HCT116 (cell line): Measurements from ENCODE around the gene PCDH9. TPM values are rescaled to one million over a fixed set of nuclear protein-coding genes. Genes with fewer than 3 reads are reported as not detected.

Experiments used
- ATAC-seq: fragments of 200-7000 bp; cut with Tn5 transposase; 2 replicates; pipeline ENCODE4 v1.9.1; 2020; ENCODE audit warnings: mild to moderate bottlenecking, moderate library complexity
- BruUV-seq: library from RNA; stranded (reverse); fragments of 400-500 nt; replicated peaks from 2 replicates; lab custom pipeline; 2021; lab: Mats Ljungman, UMichigan
- CTCF ChIA-PET: fragments of 300-600 bp; sonication (Branson Sonifier 250); formaldehyde crosslinking; loops from one replicate; lab custom pipeline; 2021; ENCODE audit warnings: antibody characterized with exemption; lab: Charles Lee
- POLR2A ChIA-PET: fragments of 300-600, 350-600 bp; sonication (Branson Sonifier 250); formaldehyde crosslinking; loops from one replicate; lab custom pipeline; 2021; ENCODE audit warnings: antibody characterized with exemption; lab: Charles Lee
- RAD21 ChIA-PET, 2 experiments: fragments of 300-600 bp; sonication (Branson Sonifier 250); formaldehyde crosslinking; loops; one replicate each; lab custom pipeline; 2023; ENCODE audit warnings: low total read pairs in 2 of 2; ENCODE audit not compliant: uncharacterized antibody in 2 of 2, unreplicated experiment in 2 of 2, low non-redundant PET in 1 of 2; lab: Charles Lee
- DNase-seq: peaks from one replicate; pipeline ENCODE4 v3.0.0-alpha.2; 2010; ENCODE audit warnings: low read depth, low spot score
- H2AFZ ChIP-seq: fragments of 200-600 bp; shearing (Covaris generic), sonication (generic); 2 replicates; pipeline ENCODE4 v1.6.1; 2017; ENCODE audit warnings: low read depth, mixed run types, mixed read lengths, antibody characterized with exemption, low read length; ENCODE audit not compliant: poor library complexity, severe bottlenecking
- H3K27ac ChIP-seq: 2 replicates; pipeline ENCODE4 v1.5.1; 2012; ENCODE audit warnings: low read depth, low read length
- H3K27me3 ChIP-seq: fragments of 200-600 bp; sonication (generic); 2 replicates; pipeline ENCODE4 v1.6.1; 2016; ENCODE audit warnings: mixed run types, low read length, mixed read lengths; ENCODE audit not compliant: insufficient read depth
- H3K36me3 ChIP-seq, 2 experiments: fragments of 200-500 bp in 1 of 2; fragments of 200-600 bp in 1 of 2; sonication (Bioruptor generic) in 1 of 2; sonication (generic) in 1 of 2; 2 replicates each; pipeline versions ENCODE4 v1.5.1 to v1.6.1; 2014 to 2016; ENCODE audit warnings: low read length in 2 of 2, inconsistent platforms in 1 of 2, mixed read lengths in 1 of 2, mixed run types in 1 of 2; ENCODE audit not compliant: insufficient read depth in 2 of 2, control insufficient read depth in 1 of 2
- H3K4me1 ChIP-seq, 2 experiments: fragments of 200-600 bp in 1 of 2; sonication (generic) in 1 of 2; 2 replicates each; pipeline versions ENCODE4 v1.5.1 to v1.6.1; 2012 to 2017; ENCODE audit warnings: low read length in 2 of 2, inconsistent platforms in 1 of 2, mild to moderate bottlenecking in 1 of 2, mixed read lengths in 1 of 2, mixed run types in 1 of 2, moderate library complexity in 1 of 2; ENCODE audit not compliant: insufficient read depth in 2 of 2, control insufficient read depth in 1 of 2
- H3K4me2 ChIP-seq: fragments of 200-600 bp; sonication (generic); 2 replicates; pipeline ENCODE4 v1.6.1; 2017; ENCODE audit warnings: mixed run types, low read length, mixed read lengths
- H3K4me3 ChIP-seq, 2 experiments: fragments of 200-600 bp in 1 of 2; sonication (generic) in 1 of 2; replicated peaks in 1 of 2; 2 replicates each; pipeline ENCODE4 v1.5.1; 2011 to 2016; ENCODE audit warnings: low read length in 2 of 2, control low read depth in 1 of 2, low read depth in 1 of 2, mild to moderate bottlenecking in 1 of 2, mixed read lengths in 1 of 2, mixed run types in 1 of 2
- H3K79me2 ChIP-seq: fragments of 200-600 bp; sonication (generic); 2 replicates; pipeline ENCODE4 v1.6.1; 2017; ENCODE audit warnings: mild to moderate bottlenecking, mixed run types, low read length, moderate library complexity, mixed read lengths; ENCODE audit not compliant: insufficient read depth
- H3K9ac ChIP-seq: fragments of 200-600 bp; sonication (generic); 2 replicates; pipeline ENCODE4 v1.6.1; 2016; ENCODE audit warnings: low read length, mixed read lengths
- H3K9me2 ChIP-seq: fragments of 200-600 bp; sonication (generic), shearing (Covaris generic); 2 replicates; pipeline ENCODE4 v1.6.1; 2017; ENCODE audit warnings: mixed run types, mild to moderate bottlenecking, moderate library complexity; ENCODE audit not compliant: insufficient read depth
- H3K9me3 ChIP-seq, 2 experiments: fragments of 200-500 bp in 1 of 2; fragments of 200-600 bp in 1 of 2; sonication (Bioruptor generic) in 1 of 2; sonication (generic) in 1 of 2; 2 replicates each; pipeline ENCODE4 v1.6.1; 2014 to 2017; ENCODE audit warnings: low read length in 2 of 2, mixed read lengths in 2 of 2, inconsistent platforms in 1 of 2, low read depth in 1 of 2, mild to moderate bottlenecking in 1 of 2, mixed run types in 1 of 2, moderate library complexity in 1 of 2; ENCODE audit not compliant: control insufficient read depth in 1 of 2, insufficient read depth in 1 of 2
- H4K20me1 ChIP-seq: fragments of 200-600 bp; sonication (generic), shearing (Covaris generic); 2 replicates; pipeline ENCODE4 v1.6.1; 2017; ENCODE audit warnings: mixed run types, mild to moderate bottlenecking, moderate library complexity; ENCODE audit not compliant: insufficient read depth
- ELF1 ChIP-seq: IDR thresholded peaks from 2 replicates; pipeline ENCODE4 v1.6.1; 2012; ENCODE audit warnings: low read depth, borderline replicate concordance
- EZH2 ChIP-seq: fragments of 200-600 bp; sonication (generic); IDR thresholded peaks from 2 replicates; pipeline ENCODE4 v1.6.1; 2017; ENCODE audit warnings: antibody characterized with exemption, mixed run types
- POLR2AphosphoS5 ChIP-seq: IDR thresholded peaks from 2 replicates; pipeline ENCODE4 v1.6.1; 2011; ENCODE audit warnings: mild to moderate bottlenecking, low read depth, low read length, moderate library complexity
- RAD21 ChIP-seq: IDR thresholded peaks from 2 replicates; pipeline ENCODE4 v1.6.1; 2012; ENCODE audit warnings: low read depth, mild to moderate bottlenecking
- intact Hi-C: fragments of 100-400 bp; cut with micrococcal nuclease; formaldehyde crosslinking; loops from 2 replicates; pipeline ENCODE4 v1.10.0; 2022
- total RNA-seq: library from RNA; stranded (reverse); gene quantifications from one replicate; pipeline ENCODE4 v1.2.1, GENCODE V29; 2021; ENCODE audit not compliant: unreplicated experiment
- TF ChIP-seq, protein P1 (sequence below), 3 experiments: fragments of 200-600 bp in 1 of 3; sonication (generic) in 1 of 3; IDR thresholded peaks in 2 of 3; conservative IDR thresholded peaks in 1 of 3; 2 replicates each; pipeline ENCODE4 v1.5.1; 2012 to 2017; ENCODE audit warnings: low read depth in 2 of 3, low read length in 2 of 3, antibody characterized with exemption in 1 of 3, borderline replicate concordance in 1 of 3, control low read depth in 1 of 3, mild to moderate bottlenecking in 1 of 3, mixed read lengths in 1 of 3, mixed run types in 1 of 3, moderate library complexity in 1 of 3; ENCODE audit not compliant: insufficient read depth in 1 of 3
- TF ChIP-seq, protein P2 (sequence below): IDR thresholded peaks from 2 replicates; pipeline ENCODE4 v1.6.1; 2012
- TF ChIP-seq, protein P3 (sequence below): IDR thresholded peaks from 2 replicates; pipeline ENCODE4 v1.6.1; 2012; ENCODE audit warnings: low read depth

PCDH9 gene
- total RNA-seq, 1 experiment from 2014 or later: 0.02 TPM

DNA sequence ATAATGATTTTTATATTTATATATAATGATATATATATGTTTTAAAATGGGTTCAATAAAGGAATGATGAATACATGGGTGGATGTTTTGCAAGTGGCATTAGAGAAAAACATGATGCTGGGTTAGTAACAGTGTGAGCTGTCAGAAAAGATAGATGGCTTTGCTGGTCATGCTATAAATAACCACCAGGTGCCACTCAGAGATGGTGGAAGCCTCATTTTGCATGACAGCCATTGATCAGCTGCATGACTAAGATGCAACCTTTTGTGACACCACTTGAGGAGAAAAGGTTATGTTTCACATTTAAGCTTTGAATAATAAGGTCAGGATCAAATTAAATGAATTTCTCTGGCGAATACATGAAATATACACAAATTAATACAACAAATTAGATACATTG lies 737.7 kb downstream of the PCDH9 start:
- ATAC-seq: peak; percentile 84
- CTCF ChIA-PET: interaction anchor here (0.8 to 1.1 kb wide), 4 partner anchors 21 to 746 kb away, joined by 3 to 5 read pairs (median 4); no protein-coding TSS in a partner anchor
- Histone ChIP-seq H3K9ac (no peak overlapping the region), H3K4me1 (peaks cover 4% of the 10 kb centered on the region in 2 experiments; a peak in 2 of 4 replicates), H2AFZ (peak overlapping the region; percentile 66), H3K4me3 (no peak overlapping the region), H3K79me2 (no peaks in the 10 kb centered on the region), H3K4me2 (no peak overlapping the region; the same call in 1 of the 2 replicates), H3K27me3 (no peaks in the 10 kb centered on the region), H4K20me1 (no peaks in the 10 kb centered on the region), H3K9me2 (no peaks in the 10 kb centered on the region), H3K36me3 (no peaks in the 10 kb centered on the region), H3K9me3 (no peaks in the 10 kb centered on the region), H3K27ac (no peak overlapping the region)
- POLR2A ChIA-PET: no interaction called here
- no TSS peak for BruUV-seq
- TF ChIP-seq, protein P1, sequence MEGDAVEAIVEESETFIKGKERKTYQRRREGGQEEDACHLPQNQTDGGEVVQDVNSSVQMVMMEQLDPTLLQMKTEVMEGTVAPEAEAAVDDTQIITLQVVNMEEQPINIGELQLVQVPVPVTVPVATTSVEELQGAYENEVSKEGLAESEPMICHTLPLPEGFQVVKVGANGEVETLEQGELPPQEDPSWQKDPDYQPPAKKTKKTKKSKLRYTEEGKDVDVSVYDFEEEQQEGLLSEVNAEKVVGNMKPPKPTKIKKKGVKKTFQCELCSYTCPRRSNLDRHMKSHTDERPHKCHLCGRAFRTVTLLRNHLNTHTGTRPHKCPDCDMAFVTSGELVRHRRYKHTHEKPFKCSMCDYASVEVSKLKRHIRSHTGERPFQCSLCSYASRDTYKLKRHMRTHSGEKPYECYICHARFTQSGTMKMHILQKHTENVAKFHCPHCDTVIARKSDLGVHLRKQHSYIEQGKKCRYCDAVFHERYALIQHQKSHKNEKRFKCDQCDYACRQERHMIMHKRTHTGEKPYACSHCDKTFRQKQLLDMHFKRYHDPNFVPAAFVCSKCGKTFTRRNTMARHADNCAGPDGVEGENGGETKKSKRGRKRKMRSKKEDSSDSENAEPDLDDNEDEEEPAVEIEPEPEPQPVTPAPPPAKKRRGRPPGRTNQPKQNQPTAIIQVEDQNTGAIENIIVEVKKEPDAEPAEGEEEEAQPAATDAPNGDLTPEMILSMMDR (IDR thresholded peaks at IDR 0.05 in 2 of 3, conservative IDR thresholded peaks at IDR 0.05 in 1 of 3; ENCODE audit: borderline replicate concordance in 1 of 3, insufficient read depth in 1 of 3, low read depth in 2 of 3, low read length in 2 of 3): peak in 2 of 3 experiments; percentile 45 to 49; a peak in 4 of 6 replicates
- TF ChIP-seq RAD21 (peak; percentile 49), EZH2 (no peak)
- DNase-seq: peak; percentile 10
- intact Hi-C loops: loop anchor here (1.0 kb wide), 1 partner anchor 732 kb away; no protein-coding TSS in a partner anchor
- RAD21 ChIA-PET: interaction anchor here in 1 of 2 experiments (0.6 kb wide), 1 partner anchor 375 kb away, joined by 3 read pairs; no protein-coding TSS in a partner anchor

DNA sequence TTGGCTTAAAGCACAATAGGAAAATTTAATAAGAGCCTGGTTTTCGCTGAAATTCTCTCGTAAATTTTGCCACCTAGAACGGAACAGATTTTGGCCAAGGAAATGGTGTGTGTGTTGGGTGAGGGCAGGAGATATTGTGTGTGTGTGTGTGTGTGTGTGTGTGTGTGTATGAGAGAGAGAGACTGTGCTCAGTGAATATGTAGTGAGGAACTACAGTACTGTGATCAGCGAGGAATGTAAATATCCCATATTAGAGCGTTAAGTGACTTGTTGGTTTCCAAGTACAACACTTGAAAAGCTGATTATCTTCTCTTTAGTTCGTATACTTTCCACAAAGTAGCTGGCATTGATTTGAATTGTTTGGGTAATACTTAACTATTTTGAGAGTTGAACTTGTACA lies 738.9 kb downstream of the PCDH9 start:
- no peaks in the 10 kb centered on the region for H3K79me2 ChIP-seq
- POLR2A ChIA-PET: no interaction called here
- H3K9me3 ChIP-seq: no peaks in the 10 kb centered on the region
- no peak overlapping the region for H3K27ac ChIP-seq
- no TSS peak for BruUV-seq
- ATAC-seq (no peak), DNase-seq (no peak)
- CTCF ChIA-PET: no interaction called here
- H3K9me2 ChIP-seq: no peaks in the 10 kb centered on the region
- H3K27me3 ChIP-seq: no peaks in the 10 kb centered on the region
- no peak overlapping the region for H2AFZ ChIP-seq
- no peak overlapping the region for H3K4me3 ChIP-seq
- intact Hi-C loops: no loop called here
- RAD21 ChIA-PET: no interaction called here
- no peaks in the 10 kb centered on the region; a peak in 1 of 4 replicates for H3K36me3 ChIP-seq
- no peaks in the 10 kb centered on the region for H4K20me1 ChIP-seq
- H3K4me1 ChIP-seq: peaks cover 4% of the 10 kb centered on the region in 2 experiments; a peak in 2 of 4 replicates
- TF ChIP-seq, protein P2, sequence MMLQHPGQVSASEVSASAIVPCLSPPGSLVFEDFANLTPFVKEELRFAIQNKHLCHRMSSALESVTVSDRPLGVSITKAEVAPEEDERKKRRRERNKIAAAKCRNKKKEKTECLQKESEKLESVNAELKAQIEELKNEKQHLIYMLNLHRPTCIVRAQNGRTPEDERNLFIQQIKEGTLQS: no peak
- no peak for TF ChIP-seq POLR2AphosphoS5
- TF ChIP-seq, protein P3, sequence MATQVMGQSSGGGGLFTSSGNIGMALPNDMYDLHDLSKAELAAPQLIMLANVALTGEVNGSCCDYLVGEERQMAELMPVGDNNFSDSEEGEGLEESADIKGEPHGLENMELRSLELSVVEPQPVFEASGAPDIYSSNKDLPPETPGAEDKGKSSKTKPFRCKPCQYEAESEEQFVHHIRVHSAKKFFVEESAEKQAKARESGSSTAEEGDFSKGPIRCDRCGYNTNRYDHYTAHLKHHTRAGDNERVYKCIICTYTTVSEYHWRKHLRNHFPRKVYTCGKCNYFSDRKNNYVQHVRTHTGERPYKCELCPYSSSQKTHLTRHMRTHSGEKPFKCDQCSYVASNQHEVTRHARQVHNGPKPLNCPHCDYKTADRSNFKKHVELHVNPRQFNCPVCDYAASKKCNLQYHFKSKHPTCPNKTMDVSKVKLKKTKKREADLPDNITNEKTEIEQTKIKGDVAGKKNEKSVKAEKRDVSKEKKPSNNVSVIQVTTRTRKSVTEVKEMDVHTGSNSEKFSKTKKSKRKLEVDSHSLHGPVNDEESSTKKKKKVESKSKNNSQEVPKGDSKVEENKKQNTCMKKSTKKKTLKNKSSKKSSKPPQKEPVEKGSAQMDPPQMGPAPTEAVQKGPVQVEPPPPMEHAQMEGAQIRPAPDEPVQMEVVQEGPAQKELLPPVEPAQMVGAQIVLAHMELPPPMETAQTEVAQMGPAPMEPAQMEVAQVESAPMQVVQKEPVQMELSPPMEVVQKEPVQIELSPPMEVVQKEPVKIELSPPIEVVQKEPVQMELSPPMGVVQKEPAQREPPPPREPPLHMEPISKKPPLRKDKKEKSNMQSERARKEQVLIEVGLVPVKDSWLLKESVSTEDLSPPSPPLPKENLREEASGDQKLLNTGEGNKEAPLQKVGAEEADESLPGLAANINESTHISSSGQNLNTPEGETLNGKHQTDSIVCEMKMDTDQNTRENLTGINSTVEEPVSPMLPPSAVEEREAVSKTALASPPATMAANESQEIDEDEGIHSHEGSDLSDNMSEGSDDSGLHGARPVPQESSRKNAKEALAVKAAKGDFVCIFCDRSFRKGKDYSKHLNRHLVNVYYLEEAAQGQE: no peak
- no peak for TF ChIP-seq ELF1
- no peak overlapping the region for H3K9ac ChIP-seq
- H3K4me2 ChIP-seq: no peak overlapping the region
